Skeletal muscle cell (primary cell): Measurements from ENCODE around the gene JPH3.
"Not testable (repeated sequence)": the region's sequence is repeated elsewhere in the genome, so short reads cannot be mapped to it uniquely, and the experiment has no call there.

Experiments used
- DNase-seq: peaks from one replicate; pipeline ENCODE4 v3.0.0-alpha.2; 2010; ENCODE audit warnings: low read depth
- H3K4me3 ChIP-seq: 2 replicates; pipeline ENCODE4 v1.5.1; 2011; ENCODE audit warnings: low read depth, mild to moderate bottlenecking, control low read depth, low read length, moderate library complexity

Gene JPH3

DNA sequence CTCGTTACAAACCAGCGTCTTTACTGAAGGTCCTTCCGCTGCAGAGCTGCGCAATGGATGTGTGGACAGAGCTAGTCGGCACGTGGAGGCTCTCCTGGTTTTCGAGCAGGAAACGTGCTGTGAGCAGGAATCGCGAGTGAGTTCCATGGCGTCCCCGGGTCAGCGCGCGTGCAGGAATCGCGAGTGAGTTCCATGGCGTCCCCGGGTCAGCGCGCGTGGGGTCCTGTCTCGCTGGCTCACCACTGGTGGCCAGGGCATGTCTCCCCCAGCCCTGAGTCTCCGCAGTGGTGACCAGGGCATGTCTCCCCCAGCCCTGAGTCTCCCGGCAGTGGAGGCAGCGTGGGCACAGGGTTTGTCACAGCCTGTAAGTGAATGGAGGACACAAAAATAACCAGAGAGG lies 100.8 kb downstream of the JPH3 start:
- no peak for DNase-seq
- no peak overlapping the region for H3K4me3 ChIP-seq

GRCh38 chr16:87703835-87704375 lies 101.6 kb downstream of the JPH3 start:
- no peak for DNase-seq

DNA sequence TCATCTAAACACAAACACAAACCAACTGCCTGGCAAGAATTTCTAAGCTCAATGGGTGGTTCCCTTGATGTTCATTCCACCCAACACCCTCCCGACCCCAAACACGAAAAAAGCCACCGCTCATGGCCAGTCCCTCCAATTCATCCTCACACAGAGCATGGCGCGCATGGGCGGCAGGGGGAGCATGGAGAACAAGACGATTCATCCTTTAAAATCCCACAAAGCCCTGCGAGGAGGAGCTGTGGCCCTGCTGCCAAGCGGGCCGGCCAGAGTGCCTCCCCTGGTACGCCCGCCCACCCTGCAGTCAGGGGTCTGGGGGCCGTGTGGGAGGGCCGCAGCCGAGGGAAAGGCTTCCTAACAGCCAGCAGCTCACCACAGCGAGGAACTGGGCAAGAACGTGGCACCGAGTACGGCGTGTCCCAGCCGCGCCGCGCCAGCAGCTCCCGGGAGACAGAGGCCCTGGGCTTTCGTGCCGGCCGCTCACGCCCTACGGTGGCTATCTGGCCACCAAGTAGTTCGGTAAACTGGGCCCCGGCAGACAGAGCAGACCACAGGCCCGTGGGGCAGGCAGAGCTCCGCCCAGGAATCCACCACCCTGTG lies 102.5 kb downstream of the JPH3 start:
- no peak for DNase-seq
- H3K4me3 ChIP-seq = no peak overlapping the region

More at GRCh38 chr16:87703835-87704375, 101.6 kb downstream of the JPH3 start:
- H3K4me3 ChIP-seq = no peak overlapping the region

DNA sequence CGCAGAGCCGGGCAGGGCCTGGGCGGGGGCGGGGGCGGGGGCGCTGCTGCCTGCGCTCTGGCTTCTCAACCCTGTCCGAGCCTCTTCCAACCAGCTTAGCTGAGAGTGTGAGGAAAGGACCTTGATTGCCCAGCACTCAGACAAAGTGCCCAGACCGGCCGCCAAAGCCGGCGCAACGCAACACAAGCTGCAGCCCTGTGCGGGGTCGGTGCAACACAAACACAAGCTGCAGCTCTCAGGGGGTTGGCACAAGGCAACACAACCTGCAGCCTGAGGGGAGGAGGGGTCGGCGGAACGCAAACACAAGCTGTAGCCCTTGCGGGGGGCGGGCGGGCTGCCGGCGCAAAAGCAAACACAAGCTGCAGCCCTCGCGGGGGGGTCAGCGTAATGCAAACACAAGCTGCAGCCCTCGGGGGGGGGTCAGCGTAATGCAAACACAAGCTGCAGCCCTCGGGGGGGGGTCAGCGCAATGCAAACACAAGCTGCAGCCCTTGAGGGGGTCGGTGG lies 103.5 kb downstream of the JPH3 start:
- H3K4me3 ChIP-seq = no peak overlapping the region
- DNase-seq = no peak

GRCh38 chr16:87706278-87707000 lies 104.1 kb downstream of the JPH3 start:
- H3K4me3 ChIP-seq = no peak overlapping the region
- DNase-seq = no peak

- no peak overlapping the region for H3K4me3 ChIP-seq
Measured at GRCh38 chr16:87707097-87707496, 104.8 kb downstream of the JPH3 start.

DNA sequence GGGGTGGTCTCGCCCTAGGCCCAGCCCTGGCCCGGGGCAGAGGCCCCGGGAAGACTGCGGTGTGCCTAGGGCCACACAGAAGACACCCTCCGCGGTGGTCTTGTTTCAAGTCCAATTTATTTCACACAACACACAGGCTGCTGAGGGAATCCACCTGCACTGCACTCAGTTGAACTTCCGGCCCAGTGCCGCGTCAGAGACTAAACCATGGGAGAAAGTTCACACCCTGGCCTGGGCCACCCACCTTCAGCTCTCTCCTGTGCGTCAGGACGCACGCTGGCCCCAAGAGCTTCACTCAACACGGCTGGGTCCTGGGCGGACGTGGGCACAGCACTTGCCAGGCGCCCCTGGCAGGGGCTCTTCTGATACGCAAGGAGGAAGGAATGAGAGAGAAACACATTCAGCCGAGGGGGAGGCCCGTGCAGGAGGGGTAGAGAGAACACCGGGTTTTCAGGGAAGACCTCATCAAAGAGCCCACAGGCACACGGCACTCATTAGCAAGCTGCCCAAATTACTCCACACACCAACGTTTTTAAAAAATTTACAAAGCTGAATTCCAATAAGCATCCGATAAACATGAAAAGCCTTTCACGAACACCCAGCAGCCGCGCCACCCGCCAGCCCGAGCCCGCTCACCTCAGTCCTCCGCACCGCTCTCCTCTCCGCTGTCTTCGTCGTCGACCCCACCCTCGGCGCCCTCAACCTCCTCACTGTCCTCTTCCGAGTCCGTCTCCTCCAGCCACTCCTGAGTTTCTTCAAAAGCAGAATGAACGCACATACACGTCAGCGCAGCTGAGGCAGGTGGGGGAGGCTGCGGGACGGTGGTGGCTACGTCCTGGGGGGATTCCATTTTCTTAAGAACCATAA lies 105.6 kb downstream of the JPH3 start:
- no peak overlapping the region for H3K4me3 ChIP-seq
- no peak for DNase-seq

More at GRCh38 chr16:87707097-87707496, 104.8 kb downstream of the JPH3 start:
- no peak for DNase-seq

DNA sequence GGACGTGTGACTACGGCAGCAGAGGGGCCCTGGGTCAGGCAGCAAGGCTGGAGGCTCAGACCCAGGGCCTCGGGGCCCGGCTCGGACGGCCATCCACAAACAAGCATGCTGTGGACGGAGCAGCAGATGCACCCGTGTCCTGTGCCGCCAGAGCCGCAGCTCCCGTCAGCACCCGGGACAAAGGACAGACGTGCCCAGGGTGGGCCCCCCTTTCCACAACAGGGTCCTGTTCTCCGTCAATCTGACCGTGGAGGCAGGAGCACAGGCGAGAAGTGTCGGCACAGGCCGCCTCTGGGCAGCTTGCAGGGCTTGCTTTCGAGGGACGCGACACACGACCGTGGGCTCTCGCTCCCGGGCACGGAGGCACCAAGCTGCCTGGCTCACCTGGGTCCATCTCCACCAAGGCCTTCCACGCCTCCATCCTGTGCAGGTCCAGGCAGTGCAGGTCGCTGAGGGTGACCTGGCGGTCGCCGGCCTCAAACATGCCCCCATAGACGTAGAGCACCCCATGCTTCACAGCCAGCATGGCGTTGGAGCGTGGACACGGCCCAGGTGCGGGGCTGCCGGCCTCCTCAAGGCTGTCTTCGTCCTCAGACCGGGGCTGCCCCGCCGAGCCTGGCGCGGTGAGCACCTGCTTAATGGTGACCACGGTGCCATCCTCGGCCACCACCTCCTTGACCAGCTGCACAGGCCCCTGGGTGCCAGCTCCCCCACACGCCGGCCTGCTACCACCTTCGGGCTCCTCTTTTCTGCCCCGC lies 106.8 kb downstream of the JPH3 start:
- no peak for DNase-seq
- no peak overlapping the region for H3K4me3 ChIP-seq

GRCh38 chr16:87709677-87710076 lies 107.4 kb downstream of the JPH3 start:
- no peak for DNase-seq

GRCh38 chr16:87710887-87711286 lies 108.6 kb downstream of the JPH3 start:
- H3K4me3 ChIP-seq = no peak overlapping the region
- no peak for DNase-seq

More at GRCh38 chr16:87709677-87710076, 107.4 kb downstream of the JPH3 start:
- no peak overlapping the region for H3K4me3 ChIP-seq

DNA sequence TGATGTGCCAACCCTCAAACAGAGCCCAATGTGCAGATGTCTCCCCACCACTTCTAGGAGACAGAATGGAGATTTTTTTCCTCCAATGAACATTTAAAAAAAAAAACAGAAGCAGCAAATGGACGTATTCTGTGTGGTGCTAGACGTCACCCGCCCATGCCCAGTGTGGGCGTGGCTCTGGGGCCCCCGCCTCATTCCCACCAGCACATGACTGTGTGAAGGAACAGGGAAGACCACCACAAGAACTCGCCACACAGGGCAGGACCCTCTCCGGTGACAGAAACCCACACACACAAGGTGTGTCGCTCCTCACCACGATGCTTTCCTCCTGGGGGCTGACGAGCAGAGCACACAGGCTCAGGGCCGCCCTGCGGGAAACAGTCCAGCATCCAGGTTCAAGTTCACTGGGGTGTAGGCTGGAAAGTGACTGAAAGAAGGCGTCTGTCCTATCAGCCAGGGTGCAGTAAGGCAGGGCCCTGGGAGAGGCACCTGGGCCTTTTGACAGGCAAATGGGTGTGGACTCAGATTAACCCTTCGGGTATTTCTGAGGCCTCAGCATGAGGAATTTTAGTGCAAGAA lies 110.0 kb downstream of the JPH3 start:
- DNase-seq = no peak
- H3K4me3 ChIP-seq = no peak overlapping the region

- H3K4me3 ChIP-seq = no peak overlapping the region
- no peak for DNase-seq
Measured at GRCh38 chr16:87713451-87714229, 111.3 kb downstream of the JPH3 start.

GRCh38 chr16:87715231-87715630 lies 112.9 kb downstream of the JPH3 start:
- no peak for DNase-seq
- H3K4me3 ChIP-seq = no peak overlapping the region

- no peak for DNase-seq
- no peak overlapping the region for H3K4me3 ChIP-seq
Measured at GRCh38 chr16:87715658-87716057, 113.3 kb downstream of the JPH3 start.

DNA sequence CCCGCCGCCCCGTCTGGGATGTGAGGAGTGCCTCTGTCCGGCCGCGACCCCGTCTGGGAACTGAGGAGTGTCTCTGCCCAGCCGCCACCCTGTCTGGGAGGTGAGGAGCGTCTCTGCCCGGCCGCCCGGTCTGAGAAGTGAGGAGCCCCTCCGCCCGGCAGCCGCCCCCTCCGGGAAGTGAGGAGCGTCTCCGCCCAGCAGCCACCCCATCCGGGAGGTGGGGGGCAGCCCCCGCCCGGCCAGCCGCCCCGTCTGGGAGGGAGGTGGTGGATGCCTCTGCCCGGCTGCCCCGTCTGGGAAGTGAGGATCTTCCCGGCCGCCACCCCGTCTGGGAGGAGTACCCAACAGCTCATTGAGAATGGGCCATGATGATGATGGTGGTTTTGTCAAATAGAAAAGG lies 116.5 kb downstream of the JPH3 start:
- H3K4me3 ChIP-seq, DNase-seq: not testable (repeated sequence)

GRCh38 chr16:87720446-87720845 lies 118.1 kb downstream of the JPH3 start:
- DNase-seq = no peak
- H3K4me3 ChIP-seq = no peak overlapping the region

DNA sequence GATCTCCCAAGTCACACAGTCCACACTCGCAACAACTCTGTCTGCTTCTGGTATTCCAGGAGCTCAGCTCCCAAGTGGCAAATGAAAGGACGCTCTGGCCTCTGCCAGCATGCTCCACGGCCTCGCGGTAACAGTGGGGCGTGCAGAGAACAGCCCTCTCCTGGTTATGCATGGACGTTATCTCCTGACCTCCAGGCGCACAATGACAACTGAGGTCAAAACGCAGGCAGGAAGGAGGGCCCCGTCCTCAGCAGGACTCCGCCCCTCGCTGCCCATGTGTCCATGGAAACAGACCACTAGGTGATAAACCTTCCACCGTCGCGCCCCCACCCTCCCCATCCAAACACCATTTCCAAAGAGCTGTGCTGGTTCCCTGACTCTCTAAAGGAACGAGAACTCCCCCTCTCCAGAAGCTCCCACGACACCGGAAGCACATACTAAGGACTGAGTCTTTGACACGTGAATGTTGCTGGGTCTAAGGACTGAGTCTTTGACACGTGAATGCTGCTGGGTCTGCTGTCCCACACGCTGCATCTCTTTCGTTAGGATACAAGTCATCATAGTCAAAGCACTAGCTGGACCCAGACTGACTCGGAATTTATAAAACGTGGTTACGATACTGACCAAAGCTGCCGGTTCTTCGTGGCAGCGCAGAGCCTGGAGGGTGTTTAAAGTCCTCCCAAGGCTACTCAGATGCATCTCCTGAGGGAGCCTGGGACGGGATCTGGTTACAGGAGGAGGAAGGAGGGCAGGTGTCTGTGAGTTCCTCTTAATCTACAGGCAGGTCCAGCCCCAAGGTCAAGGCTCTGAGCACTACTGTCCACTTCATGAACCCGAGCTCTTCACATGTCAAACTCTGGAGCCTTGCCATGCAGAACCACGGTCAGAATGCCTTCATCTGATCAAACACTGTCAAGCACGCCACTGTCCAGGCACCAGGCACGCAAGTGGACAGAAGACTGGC lies 119.6 kb downstream of the JPH3 start:
- no peak overlapping the region for H3K4me3 ChIP-seq
- no peak for DNase-seq
